Hematopoietic multipotent progenitor cell (in vitro differentiated cells): ENCODE results near the gene MPHOSPH9. TPM values are rescaled to one million over a fixed set of nuclear protein-coding genes. Genes with fewer than 3 reads are reported as not detected.

Experiments used
- DNase-seq, 3 donors: peaks; one replicate each; pipeline ENCODE4 v3.0.0-alpha.2; 2011 to 2015; ENCODE audit warnings: low read depth in 2 of 3, low spot score in 2 of 3
- total RNA-seq: library from RNA; depleted of rRNA; stranded (reverse); fragments of >200 nt; gene quantifications from one replicate; pipeline ENCODE4 v1.2.3, GENCODE V29; 2012

The MPHOSPH9 gene
- total RNA-seq = 40.9 TPM

- DNase-seq = peak; percentile 95 to 100 (median 99)
Observed at GRCh38 chr12:123232807-123233504, at the start of gene MPHOSPH9, which contains the start of gene MTRFR. MPHOSPH9 (minus strand) TSS chr12:123233141; CDS start chr12:123230364, 2,777 bp downstream. MTRFR (plus strand) TSS chr12:123233436; CDS start chr12:123253675, 20,239 bp downstream.

GRCh38 chr12:123282111-123282510 is 49.2 kb upstream of the MPHOSPH9 start:
- DNase-seq = no peak

- DNase-seq = no peak
Observed at GRCh38 chr12:123280971-123281370, 48.0 kb upstream of the MPHOSPH9 start.

- DNase-seq = peak in 2 of 3 donors; percentile 62 to 92
Observed at GRCh38 chr12:123278101-123278627, 45.2 kb upstream of the MPHOSPH9 start.

- no peak for DNase-seq
Observed at GRCh38 chr12:123273166-123273565, 40.2 kb upstream of the MPHOSPH9 start.

- peak in 2 of 3 donors; percentile 75 to 79 for DNase-seq
Observed at GRCh38 chr12:123271001-123271668, 38.2 kb upstream of the MPHOSPH9 start.

- no peak for DNase-seq
Observed at GRCh38 chr12:123270214-123271000, 37.5 kb upstream of the MPHOSPH9 start.

GRCh38 chr12:123269896-123270213 is 36.9 kb upstream of the MPHOSPH9 start:
- DNase-seq = no peak

GRCh38 chr12:123269395-123269892 is 36.5 kb upstream of the MPHOSPH9 start:
- peak in 2 of 3 donors; percentile 90 to 95 for DNase-seq

- DNase-seq = no peak
Observed at GRCh38 chr12:123268850-123269249, 35.9 kb upstream of the MPHOSPH9 start.

GRCh38 chr12:123267991-123268843 is 35.3 kb upstream of the MPHOSPH9 start:
- DNase-seq = peak in 2 of 3 donors; percentile 86 to 96

- no peak for DNase-seq
Observed at GRCh38 chr12:123267335-123267920, 34.5 kb upstream of the MPHOSPH9 start.

GRCh38 chr12:123266679-123267277 is 33.8 kb upstream of the MPHOSPH9 start:
- no peak for DNase-seq

- no peak for DNase-seq
Observed at GRCh38 chr12:123265851-123266678, 33.1 kb upstream of the MPHOSPH9 start.

GRCh38 chr12:123264642-123265041 is 31.7 kb upstream of the MPHOSPH9 start:
- DNase-seq = peak in 2 of 3 donors; percentile 53 to 61

- no peak for DNase-seq
Observed at GRCh38 chr12:123263196-123263817, 30.4 kb upstream of the MPHOSPH9 start.

GRCh38 chr12:123261196-123261595 is 28.3 kb upstream of the MPHOSPH9 start:
- no peak for DNase-seq

GRCh38 chr12:123260081-123260480 is 27.1 kb upstream of the MPHOSPH9 start:
- DNase-seq = no peak
